Parathyroid adenoma (tissue), 2 donors: ENCODE results near the gene IL17REL.

Source experiments
- H2AFZ ChIP-seq: fragments of 300-600 bp; sonication (generic); one replicate; pipeline ENCODE4 v1.7.0; 2017; ENCODE audit warnings: antibody characterized with exemption, mild to moderate bottlenecking
- H3K27ac ChIP-seq: fragments of 300-600 bp; sonication (generic); one replicate; pipeline ENCODE4 v1.7.0; 2017
- H3K27me3 ChIP-seq: fragments of 300-600 bp; sonication (generic); one replicate; pipeline ENCODE4 v1.7.0; 2017; ENCODE audit warnings: low read length; ENCODE audit not compliant: control insufficient read depth, insufficient read depth
- H3K36me3 ChIP-seq: fragments of 300-600 bp; sonication (generic); one replicate; pipeline ENCODE4 v1.7.0; 2017; ENCODE audit warnings: low read length; ENCODE audit not compliant: control insufficient read depth, insufficient read depth
- H3K4me1 ChIP-seq: fragments of 300-600 bp; sonication (generic); one replicate; pipeline ENCODE4 v1.7.0; 2017; ENCODE audit warnings: control low read depth
- H3K4me2 ChIP-seq: fragments of 300-600 bp; sonication (generic); one replicate; pipeline ENCODE4 v1.7.0; 2017; ENCODE audit warnings: low read length
- H3K4me3 ChIP-seq: fragments of 300-600 bp; sonication (generic); one replicate; pipeline ENCODE4 v1.7.0; 2017; ENCODE audit warnings: low read depth, low read length
- H3K79me2 ChIP-seq: fragments of 300-600 bp; sonication (generic); one replicate; pipeline ENCODE4 v1.7.0; 2017; ENCODE audit warnings: control low read depth
- H3K9ac ChIP-seq: fragments of 300-600 bp; sonication (generic); one replicate; pipeline ENCODE4 v1.7.0; 2017; ENCODE audit warnings: mild to moderate bottlenecking
- H3K9me3 ChIP-seq: fragments of 300-600 bp; sonication (generic); one replicate; pipeline ENCODE4 v1.7.0; 2017; ENCODE audit warnings: low read length; ENCODE audit not compliant: control insufficient read depth
- CTCF ChIP-seq: fragments of 300-600 bp; sonication (generic); IDR thresholded peaks from one replicate; pipeline ENCODE4 v1.7.0; 2017; ENCODE audit warnings: antibody characterized with exemption, mild to moderate bottlenecking
- donor health status: primary hyperparathyroidism.

Gene IL17REL

GRCh38 chr22:49971232-49972162 lies 41.1 kb downstream of the IL17REL start:
- no peak for TF ChIP-seq CTCF
- H3K27me3 ChIP-seq = no peaks in the 10 kb centered on the region
- H3K9ac ChIP-seq = peak overlapping the region; percentile 53
- peak overlapping the region; percentile 80 for H3K4me2 ChIP-seq
- H3K4me1 ChIP-seq = peaks cover 3% of the 10 kb centered on the region
- no peaks in the 10 kb centered on the region for H3K9me3 ChIP-seq
- peak overlapping the region; percentile 89 for H2AFZ ChIP-seq
- H3K27ac ChIP-seq = peak overlapping the region; percentile 74
- H3K4me3 ChIP-seq = peak overlapping the region; percentile 52
- H3K79me2 ChIP-seq = no peaks in the 10 kb centered on the region
- H3K36me3 ChIP-seq = no peaks in the 10 kb centered on the region

GRCh38 chr22:49970528-49971231 lies 41.9 kb downstream of the IL17REL start:
- Histone ChIP-seq H3K9ac (peak overlapping the region; percentile 53), H3K79me2 (no peaks in the 10 kb centered on the region), H3K36me3 (no peaks in the 10 kb centered on the region), H3K4me2 (peak overlapping the region; percentile 80), H3K4me3 (peak overlapping the region; percentile 52), H3K4me1 (peaks cover 3% of the 10 kb centered on the region), H3K27ac (peak overlapping the region; percentile 74), H2AFZ (peak overlapping the region; percentile 89), H3K9me3 (no peaks in the 10 kb centered on the region), H3K27me3 (no peaks in the 10 kb centered on the region)
- TF ChIP-seq CTCF = no peak

GRCh38 chr22:49969751-49970527 lies 42.6 kb downstream of the IL17REL start:
- Histone ChIP-seq H3K79me2 (no peaks in the 10 kb centered on the region), H3K36me3 (no peaks in the 10 kb centered on the region), H3K4me2 (no peak overlapping the region), H3K27me3 (no peaks in the 10 kb centered on the region), H3K4me3 (no peak overlapping the region), H2AFZ (no peak overlapping the region), H3K27ac (no peak overlapping the region), H3K4me1 (peaks cover 3% of the 10 kb centered on the region), H3K9ac (no peak overlapping the region), H3K9me3 (no peaks in the 10 kb centered on the region)
- TF ChIP-seq CTCF = no peak

GRCh38 chr22:49968831-49969661 lies 43.5 kb downstream of the IL17REL start:
- no peaks in the 10 kb centered on the region for H3K27me3 ChIP-seq
- no peak overlapping the region for H3K27ac ChIP-seq
- H3K9ac ChIP-seq = no peak overlapping the region
- no peak overlapping the region for H2AFZ ChIP-seq
- no peak overlapping the region for H3K4me3 ChIP-seq
- H3K79me2 ChIP-seq = no peaks in the 10 kb centered on the region
- no peaks in the 10 kb centered on the region for H3K9me3 ChIP-seq
- H3K4me2 ChIP-seq = no peak overlapping the region
- TF ChIP-seq CTCF = no peak
- no peaks in the 10 kb centered on the region for H3K36me3 ChIP-seq
- H3K4me1 ChIP-seq = peaks cover 3% of the 10 kb centered on the region
